Fibroblast of pulmonary artery (primary cell): ENCODE data around the gene RGS3.

Experiments
- DNase-seq: peaks from one replicate; pipeline ENCODE4 v3.0.0-alpha.2; 2010; ENCODE audit warnings: low read depth
- H3K4me3 ChIP-seq: replicated peaks from 2 replicates; pipeline ENCODE4 v1.5.1; 2011; ENCODE audit warnings: low read depth, mild to moderate bottlenecking, control low read depth, low read length, moderate library complexity
- TF ChIP-seq, protein P1 (sequence below): IDR thresholded peaks from 2 replicates; pipeline ENCODE4 v1.5.1; 2011; ENCODE audit warnings: mild to moderate bottlenecking, control low read depth, low read length, inconsistent platforms; ENCODE audit errors: missing control alignments

The RGS3 gene

DNA sequence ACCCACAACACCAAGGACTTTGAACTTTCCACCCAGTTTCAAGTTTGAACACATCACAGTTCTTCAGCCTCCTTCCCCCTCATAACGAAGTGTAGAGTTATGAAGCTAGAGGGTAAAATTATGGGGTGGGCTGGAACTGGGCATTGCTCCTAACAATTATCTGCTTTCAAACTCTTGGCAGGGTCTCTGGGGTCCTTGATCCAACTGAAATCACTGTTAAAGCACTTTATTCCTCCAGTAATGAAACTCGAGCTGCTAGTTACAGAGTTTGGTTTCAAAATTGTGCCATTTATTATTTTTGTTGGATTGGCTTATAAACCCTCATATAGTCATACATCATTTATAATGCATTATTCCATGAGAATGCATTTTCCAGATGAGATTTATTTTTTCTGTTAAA lies 158.5 kb downstream of the RGS3 start:
- no peak overlapping the region for H3K4me3 ChIP-seq
- DNase-seq = no peak
- TF ChIP-seq, protein P1, sequence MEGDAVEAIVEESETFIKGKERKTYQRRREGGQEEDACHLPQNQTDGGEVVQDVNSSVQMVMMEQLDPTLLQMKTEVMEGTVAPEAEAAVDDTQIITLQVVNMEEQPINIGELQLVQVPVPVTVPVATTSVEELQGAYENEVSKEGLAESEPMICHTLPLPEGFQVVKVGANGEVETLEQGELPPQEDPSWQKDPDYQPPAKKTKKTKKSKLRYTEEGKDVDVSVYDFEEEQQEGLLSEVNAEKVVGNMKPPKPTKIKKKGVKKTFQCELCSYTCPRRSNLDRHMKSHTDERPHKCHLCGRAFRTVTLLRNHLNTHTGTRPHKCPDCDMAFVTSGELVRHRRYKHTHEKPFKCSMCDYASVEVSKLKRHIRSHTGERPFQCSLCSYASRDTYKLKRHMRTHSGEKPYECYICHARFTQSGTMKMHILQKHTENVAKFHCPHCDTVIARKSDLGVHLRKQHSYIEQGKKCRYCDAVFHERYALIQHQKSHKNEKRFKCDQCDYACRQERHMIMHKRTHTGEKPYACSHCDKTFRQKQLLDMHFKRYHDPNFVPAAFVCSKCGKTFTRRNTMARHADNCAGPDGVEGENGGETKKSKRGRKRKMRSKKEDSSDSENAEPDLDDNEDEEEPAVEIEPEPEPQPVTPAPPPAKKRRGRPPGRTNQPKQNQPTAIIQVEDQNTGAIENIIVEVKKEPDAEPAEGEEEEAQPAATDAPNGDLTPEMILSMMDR = no peak

DNA sequence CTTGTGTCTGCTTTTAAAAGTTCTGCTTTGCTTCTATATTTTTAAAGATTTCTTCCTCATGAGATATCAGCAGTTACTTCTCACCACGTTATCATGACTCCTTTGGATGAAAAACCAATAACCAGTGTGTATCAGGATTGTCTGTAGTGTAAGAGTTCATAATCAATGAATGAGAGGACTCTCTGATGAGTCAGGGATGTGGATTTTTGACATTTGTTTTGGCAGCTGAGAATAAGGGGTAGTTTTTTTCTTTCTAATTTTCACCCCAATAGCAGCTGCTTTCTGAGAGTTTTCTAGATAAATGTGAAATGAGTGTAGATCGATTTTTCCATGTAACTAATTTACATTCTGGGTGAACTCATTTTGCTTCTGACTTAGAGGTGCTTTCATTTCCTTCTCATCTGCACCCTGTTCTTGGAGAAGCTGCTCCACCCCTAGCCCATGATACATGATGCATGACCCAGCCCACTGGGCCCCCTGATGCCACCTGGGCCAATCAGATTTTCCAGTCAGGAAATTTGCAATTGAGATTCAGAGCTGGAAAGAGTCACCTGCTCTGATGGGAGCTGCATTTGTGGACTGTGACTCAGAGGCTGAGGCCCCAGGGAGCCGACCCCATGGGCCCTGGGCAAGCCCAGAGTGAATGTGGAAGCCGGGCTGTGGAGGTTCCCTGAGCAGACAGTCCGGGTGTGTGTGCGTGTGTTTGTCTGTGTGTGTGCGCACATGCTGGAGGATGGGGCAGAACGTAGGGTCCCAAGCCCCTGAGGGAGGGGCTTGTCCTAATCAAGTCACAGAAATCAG lies 159.3 kb downstream of the RGS3 start:
- peak; percentile 79 for DNase-seq
- no peak overlapping the region for H3K4me3 ChIP-seq
- TF ChIP-seq, protein P1 = no peak

DNA sequence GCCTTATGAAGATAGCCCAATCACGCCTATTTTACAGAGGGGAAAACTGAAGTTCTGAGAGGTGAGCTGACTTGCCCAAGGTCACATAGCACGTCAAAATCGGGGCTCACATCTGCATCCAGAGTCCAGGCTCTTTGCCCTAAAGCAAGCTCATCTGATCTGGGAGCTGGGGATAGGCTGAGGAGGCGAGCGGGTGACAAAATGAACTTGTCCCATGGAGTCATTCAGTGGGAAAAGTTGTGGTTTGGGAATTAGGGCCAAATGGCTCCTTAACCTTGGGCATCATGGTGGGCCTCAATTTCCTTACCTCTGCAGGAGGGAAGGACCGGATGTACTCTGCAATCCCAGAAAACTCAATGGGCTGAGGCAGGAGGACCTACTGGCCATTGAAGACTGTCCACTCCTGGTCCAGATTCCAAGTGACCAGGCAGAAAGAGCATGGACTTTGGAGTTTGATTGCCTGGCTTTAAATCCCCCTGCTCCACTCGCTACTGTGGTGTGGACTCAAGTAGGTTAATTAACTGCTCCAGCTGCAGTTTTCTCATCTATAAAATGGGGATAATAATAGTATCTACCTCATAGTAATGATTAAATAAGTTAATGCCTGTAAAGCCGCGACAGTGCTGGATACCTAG lies 160.4 kb downstream of the RGS3 start:
- TF ChIP-seq, protein P1 = no peak
- no peak overlapping the region for H3K4me3 ChIP-seq
- DNase-seq = no peak

DNA sequence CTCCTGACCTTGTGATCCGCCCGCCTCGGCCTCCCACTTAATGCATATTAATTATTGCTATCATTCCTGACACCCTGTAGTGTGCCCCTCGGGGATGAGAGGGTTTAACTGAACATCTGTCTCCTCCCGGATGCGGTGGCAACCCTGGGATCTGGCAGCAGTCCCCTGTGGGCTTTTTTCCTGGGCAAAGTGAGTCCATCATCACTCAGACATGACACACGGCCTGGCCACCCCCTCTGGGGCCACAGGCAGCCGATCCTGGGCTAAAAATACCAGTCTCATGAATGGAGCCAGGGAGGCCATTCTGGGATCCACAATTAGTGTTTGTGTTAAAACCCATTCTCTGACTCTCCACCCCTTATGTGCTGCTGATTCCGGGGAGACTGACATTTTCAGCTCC lies 161.2 kb downstream of the RGS3 start:
- no peak overlapping the region for H3K4me3 ChIP-seq
- DNase-seq = no peak
- TF ChIP-seq, protein P1 = no peak

DNA sequence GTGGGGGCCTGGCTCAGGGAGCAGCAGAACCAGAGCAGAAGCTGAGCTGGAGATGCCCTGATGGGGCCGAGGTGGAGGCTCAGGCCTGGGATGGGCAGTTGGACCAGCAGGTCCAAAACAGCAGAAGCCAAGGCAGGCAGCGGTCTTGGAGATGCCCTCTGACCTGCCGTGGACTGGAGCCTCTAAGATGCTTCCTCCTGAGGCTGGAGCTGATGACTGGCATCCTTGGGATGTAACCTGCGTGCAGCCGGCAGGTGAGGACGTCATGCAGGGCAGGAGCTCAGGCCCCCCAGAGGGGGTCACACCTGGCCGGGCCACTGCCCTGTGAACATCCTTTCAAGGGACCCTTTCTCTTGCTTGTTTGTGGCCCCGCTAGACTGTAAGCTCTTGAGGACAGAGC lies 162.0 kb downstream of the RGS3 start:
- no peak overlapping the region for H3K4me3 ChIP-seq
- TF ChIP-seq, protein P1 = no peak
- DNase-seq = no peak

DNA sequence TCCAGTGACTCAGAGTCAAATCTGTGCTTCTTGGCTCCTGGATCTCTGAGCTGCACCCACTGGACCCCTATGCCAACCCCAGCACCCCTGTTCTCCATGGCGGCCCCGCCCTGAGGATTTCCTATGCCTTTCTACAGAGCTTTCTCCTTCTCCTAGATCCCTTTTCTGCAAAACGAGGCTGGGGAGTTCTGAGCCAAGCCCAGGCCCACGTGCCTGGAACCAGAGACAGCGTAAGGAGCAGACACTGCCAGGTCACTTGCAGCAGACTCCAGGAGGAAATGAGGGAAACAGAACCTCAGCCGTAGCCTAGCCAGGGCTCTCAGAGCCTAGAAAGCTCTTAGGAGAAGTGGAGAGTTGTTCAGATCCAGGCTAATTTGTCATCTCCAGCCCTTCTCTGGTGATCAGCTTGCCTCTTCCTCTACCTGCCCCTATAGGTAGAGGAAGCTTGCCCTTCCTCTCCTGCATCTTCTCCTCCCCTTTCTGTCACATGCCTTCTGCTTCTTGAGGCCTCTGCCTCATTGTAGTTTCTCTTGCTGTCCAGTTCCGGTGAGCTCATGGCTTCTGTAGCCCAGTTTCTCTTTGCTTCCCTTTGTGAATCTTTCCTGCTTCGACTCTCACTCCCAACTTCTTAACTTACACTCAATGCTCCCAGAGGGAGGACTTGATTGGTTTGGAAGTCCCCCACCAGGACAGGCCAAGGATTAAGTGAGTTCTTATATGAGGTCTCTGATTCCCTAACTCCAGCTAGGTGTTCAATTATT lies 163.4 kb downstream of the RGS3 start:
- TF ChIP-seq, protein P1 = no peak
- no peak for DNase-seq
- no peak overlapping the region for H3K4me3 ChIP-seq
